ENCODE results near the gene DEF6.

Gene DEF6

DNA sequence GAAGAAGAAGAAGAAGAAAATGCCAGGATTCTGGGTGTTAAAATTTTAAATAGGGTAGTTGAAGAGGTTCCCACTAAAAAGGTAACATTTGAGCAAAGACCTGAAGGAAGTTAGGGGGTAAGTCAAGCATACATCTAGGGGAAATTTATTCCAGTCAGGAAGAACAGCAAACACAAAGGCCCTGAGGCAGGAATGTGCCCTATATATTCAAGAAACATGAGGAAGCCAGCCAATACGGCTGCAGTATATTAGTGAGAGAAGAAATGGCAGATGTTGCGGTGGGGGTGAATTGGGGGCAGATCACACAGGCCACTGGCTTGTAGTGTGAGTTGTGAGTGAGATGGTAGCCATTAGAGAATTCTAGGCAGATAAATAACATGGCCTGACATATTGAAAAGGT lies 32.1 kb upstream of the DEF6 start:
- Mint-ChIP-seq H3K27ac (no peak overlapping the region), H3K4me3 (no peak overlapping the region), H3K4me1 (peaks cover 29% of the 10 kb centered on the region), H3K27me3 (no peaks in the 10 kb centered on the region), H3K9me3 (no peaks in the 10 kb centered on the region), H3K36me3 (peaks cover 8% of the 10 kb centered on the region)
- CTCF ChIA-PET: no interaction called here
- no peak for DNase-seq

GRCh38 chr6:35267446-35267845 lies 30.2 kb upstream of the DEF6 start:
- Mint-ChIP-seq H3K4me3 (no peak overlapping the region), H3K27ac (no peak overlapping the region), H3K9me3 (no peaks in the 10 kb centered on the region), H3K36me3 (peaks cover 7% of the 10 kb centered on the region), H3K4me1 (peaks cover 16% of the 10 kb centered on the region), H3K27me3 (no peaks in the 10 kb centered on the region)
- no peak for DNase-seq
- CTCF ChIA-PET: interaction anchor here (1.0 kb wide), 1 partner anchor 9 kb away, joined by 3 read pairs; no protein-coding TSS in a partner anchor

- Mint-ChIP-seq H3K9me3 (no peaks in the 10 kb centered on the region), H3K27me3 (no peaks in the 10 kb centered on the region), H3K36me3 (peaks cover 7% of the 10 kb centered on the region), H3K4me3 (no peak overlapping the region), H3K4me1 (peaks cover 12% of the 10 kb centered on the region), H3K27ac (no peak overlapping the region)
- CTCF ChIA-PET: interaction anchor here (1.0 kb wide), 1 partner anchor 9 kb away, joined by 3 read pairs; no protein-coding TSS in a partner anchor
- DNase-seq: no peak
These were observed 29.7 kb upstream of the DEF6 start for GRCh38 chr6:35267897-35268296.

DNA sequence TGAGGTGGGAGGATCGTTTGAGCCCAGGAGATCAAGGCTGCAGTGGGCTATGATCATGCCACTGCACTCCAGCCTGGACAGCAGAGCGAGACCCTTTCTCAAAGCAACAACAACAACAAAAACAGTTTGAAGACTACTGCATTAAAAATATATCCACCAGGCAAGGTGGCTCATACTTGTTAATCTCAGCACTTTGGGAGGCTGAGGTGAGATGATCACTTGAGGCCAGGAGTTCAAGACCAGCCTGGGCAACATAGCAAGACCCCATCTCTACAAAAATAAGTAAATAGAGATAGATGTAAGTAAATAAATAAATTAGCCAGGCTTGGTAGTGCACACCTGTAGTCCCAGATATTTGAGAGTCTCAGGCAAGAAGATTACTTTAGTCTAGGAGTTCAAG lies 25.6 kb upstream of the DEF6 start:
- peaks cover 3% of the 10 kb centered on the region for H3K36me3 Mint-ChIP-seq
- DNase-seq: no peak
- no peak overlapping the region for H3K4me3 Mint-ChIP-seq
- H3K27ac Mint-ChIP-seq: no peak overlapping the region
- CTCF ChIA-PET: interaction anchor here (1.1 kb wide), 1 partner anchor 754 kb away, joined by 3 read pairs; no protein-coding TSS in a partner anchor
- H3K4me1 Mint-ChIP-seq: peaks cover 4% of the 10 kb centered on the region
- no peaks in the 10 kb centered on the region for H3K27me3 Mint-ChIP-seq
- no peaks in the 10 kb centered on the region for H3K9me3 Mint-ChIP-seq

- Mint-ChIP-seq H3K27ac (no peak overlapping the region), H3K9me3 (no peaks in the 10 kb centered on the region)
- CTCF ChIA-PET: interaction anchor here (1.3 kb wide), 1 partner anchor 21 kb away, joined by 3 read pairs; no protein-coding TSS in a partner anchor
These were observed 23.6 kb upstream of the DEF6 start for GRCh38 chr6:35273822-35274559.

GRCh38 chr6:35275744-35276260 lies 21.8 kb upstream of the DEF6 start:
- Mint-ChIP-seq H3K36me3 (no peaks in the 10 kb centered on the region), H3K4me3 (no peak overlapping the region), H3K27ac (no peak overlapping the region), H3K9me3 (no peaks in the 10 kb centered on the region), H3K4me1 (peaks cover 3% of the 10 kb centered on the region), H3K27me3 (no peaks in the 10 kb centered on the region)
- no peak for DNase-seq
- CTCF ChIA-PET: interaction anchor here (0.6 kb wide), 1 partner anchor 183 kb away, joined by 3 read pairs; no protein-coding TSS in a partner anchor

More at GRCh38 chr6:35273822-35274559, 23.6 kb upstream of the DEF6 start:
- Mint-ChIP-seq H3K27me3 (no peaks in the 10 kb centered on the region), H3K36me3 (peaks cover 3% of the 10 kb centered on the region), H3K4me1 (peaks cover 4% of the 10 kb centered on the region), H3K4me3 (no peak overlapping the region)
- DNase-seq: no peak

DNA sequence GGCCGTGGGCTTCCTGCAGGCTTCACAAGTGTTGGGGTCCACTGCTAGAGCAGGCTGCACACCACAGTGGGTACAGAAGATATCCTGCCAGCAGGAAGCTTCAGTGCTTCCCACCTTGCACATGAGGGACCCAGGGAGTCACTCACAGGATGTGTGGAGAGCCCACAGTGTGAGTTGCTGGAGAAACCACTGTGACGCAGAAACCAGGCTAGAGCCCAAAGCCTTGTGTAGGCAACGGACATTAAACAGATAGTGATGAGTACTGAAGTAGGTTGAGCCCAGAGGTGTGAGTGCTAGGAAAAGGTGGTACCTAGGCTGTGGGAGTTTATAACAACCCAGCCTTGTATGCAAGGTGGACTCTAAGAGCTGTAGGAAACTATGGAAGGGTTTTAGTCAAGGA lies 18.9 kb upstream of the DEF6 start:
- Mint-ChIP-seq H3K27me3 (no peaks in the 10 kb centered on the region), H3K36me3 (peaks cover 15% of the 10 kb centered on the region), H3K4me1 (peaks cover 3% of the 10 kb centered on the region), H3K27ac (no peak overlapping the region), H3K4me3 (no peak overlapping the region), H3K9me3 (no peaks in the 10 kb centered on the region)
- no peak for DNase-seq
- CTCF ChIA-PET: interaction anchor here (0.7 kb wide), 1 partner anchor 15 kb away, joined by 4 read pairs; no protein-coding TSS in a partner anchor

DNA sequence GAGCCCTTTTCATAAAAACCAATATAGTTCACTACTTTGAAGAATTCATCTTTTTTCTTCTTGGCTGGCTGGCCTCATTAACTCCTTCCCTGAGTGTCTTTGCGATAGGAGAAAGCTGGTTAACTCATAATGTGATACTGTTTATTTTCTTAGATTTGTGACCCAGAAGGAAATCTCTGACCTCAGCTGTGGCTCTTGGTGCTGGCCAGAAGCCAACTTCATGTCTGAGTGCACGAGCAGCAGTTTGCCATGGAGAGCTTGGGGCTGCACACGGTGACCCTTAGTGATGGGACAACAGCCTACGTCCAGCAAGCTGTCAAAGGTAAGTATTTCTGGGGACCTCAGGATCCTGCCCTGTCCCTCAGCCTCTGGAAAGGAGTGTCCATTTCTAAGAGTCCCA lies 16.7 kb upstream of the DEF6 start:
- Mint-ChIP-seq H3K9me3 (no peaks in the 10 kb centered on the region), H3K4me1 (no peaks in the 10 kb centered on the region), H3K36me3 (peaks cover 23% of the 10 kb centered on the region), H3K27ac (no peak overlapping the region), H3K27me3 (no peaks in the 10 kb centered on the region), H3K4me3 (no peak overlapping the region)
- no peak for DNase-seq
- CTCF ChIA-PET: interaction anchor here (1.5 kb wide), 1 partner anchor 9 kb away, joined by 3 read pairs; no protein-coding TSS in a partner anchor

DNA sequence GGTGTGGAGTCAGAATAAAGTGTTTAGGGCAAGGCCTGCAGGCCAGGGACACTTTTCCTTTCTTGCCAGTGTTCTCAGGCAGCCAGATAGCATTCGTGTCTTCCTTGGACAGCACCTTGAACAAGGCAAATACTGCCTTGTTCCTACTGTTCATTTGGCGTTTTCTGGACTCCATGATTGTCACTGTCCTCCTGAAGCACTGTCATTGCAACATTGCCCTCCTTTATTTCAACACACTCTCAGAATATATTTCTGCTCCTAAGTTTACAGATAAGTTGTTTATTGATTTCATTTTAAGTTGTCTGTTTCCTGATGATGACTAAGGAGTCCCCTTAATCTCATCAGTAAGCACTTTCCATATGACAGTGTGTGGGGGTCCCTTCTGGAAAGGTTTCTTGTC lies 15.1 kb upstream of the DEF6 start:
- Mint-ChIP-seq H3K4me1 (no peaks in the 10 kb centered on the region), H3K9me3 (no peaks in the 10 kb centered on the region), H3K36me3 (peaks cover 33% of the 10 kb centered on the region), H3K27ac (no peak overlapping the region), H3K4me3 (no peak overlapping the region), H3K27me3 (no peaks in the 10 kb centered on the region)
- CTCF ChIA-PET: interaction anchor here (2.2 kb wide), 1 partner anchor 11 kb away, joined by 7 read pairs; no protein-coding TSS in a partner anchor
- DNase-seq: no peak

DNA sequence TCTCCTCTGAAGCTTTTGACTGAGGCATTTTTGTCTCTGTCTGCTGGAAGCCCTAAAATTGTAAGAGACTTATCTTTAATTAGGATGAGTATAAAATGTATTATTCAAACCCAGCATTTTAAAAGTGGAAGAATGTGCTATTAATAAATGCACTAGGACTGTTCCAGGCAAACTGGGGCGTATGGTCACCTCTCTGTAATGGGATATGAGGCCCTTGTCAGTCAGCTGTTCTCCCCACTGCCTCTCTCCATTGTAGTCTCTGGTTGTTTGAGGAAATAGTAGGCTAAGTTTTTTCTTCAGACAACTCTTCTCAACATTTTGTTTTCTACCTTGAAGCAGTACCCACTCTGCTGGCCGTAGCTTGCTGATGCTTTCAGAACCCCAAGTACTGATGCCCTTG lies 14.3 kb upstream of the DEF6 start:
- peaks cover 38% of the 10 kb centered on the region for H3K36me3 Mint-ChIP-seq
- no peak overlapping the region for H3K4me3 Mint-ChIP-seq
- no peak for DNase-seq
- H3K9me3 Mint-ChIP-seq: no peaks in the 10 kb centered on the region
- H3K4me1 Mint-ChIP-seq: no peaks in the 10 kb centered on the region
- CTCF ChIA-PET: interaction anchor here (2.2 kb wide), 1 partner anchor 10 kb away, joined by 7 read pairs; no protein-coding TSS in a partner anchor
- H3K27me3 Mint-ChIP-seq: no peaks in the 10 kb centered on the region
- H3K27ac Mint-ChIP-seq: no peak overlapping the region

- Mint-ChIP-seq H3K36me3 (peaks cover 43% of the 10 kb centered on the region), H3K4me3 (no peak overlapping the region), H3K4me1 (no peaks in the 10 kb centered on the region), H3K27me3 (no peaks in the 10 kb centered on the region), H3K9me3 (no peaks in the 10 kb centered on the region), H3K27ac (no peak overlapping the region)
- CTCF ChIA-PET: interaction anchor here (3.0 kb wide), 1 partner anchor 9 kb away, joined by 16 read pairs; the partner anchor contains the start of gene DEF6
- DNase-seq: no peak
These were observed 9.8 kb upstream of the DEF6 start for GRCh38 chr6:35287671-35288396.

DNA sequence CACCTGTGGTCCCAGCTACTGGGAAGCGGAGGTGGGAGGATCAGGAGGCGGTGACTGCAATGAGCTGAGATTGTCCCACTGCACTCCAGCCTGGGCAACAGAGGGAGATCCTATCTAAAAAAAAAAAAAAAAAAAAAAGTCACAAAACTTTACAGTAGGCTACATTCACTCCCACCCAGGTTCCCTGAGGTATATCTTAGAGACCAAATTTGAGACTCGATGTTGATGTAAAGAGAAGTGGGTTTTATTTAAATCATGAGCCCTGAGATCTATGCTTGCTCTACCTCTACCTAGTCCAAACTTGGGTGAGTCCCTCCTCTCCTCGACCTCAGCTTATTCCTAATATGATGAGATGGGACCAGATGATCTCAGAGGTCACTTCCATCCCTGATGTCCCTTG lies 8.8 kb upstream of the DEF6 start:
- DNase-seq: no peak
- Mint-ChIP-seq H3K4me1 (no peaks in the 10 kb centered on the region), H3K27me3 (no peaks in the 10 kb centered on the region), H3K4me3 (no peak overlapping the region), H3K36me3 (peaks cover 38% of the 10 kb centered on the region), H3K27ac (no peak overlapping the region), H3K9me3 (no peaks in the 10 kb centered on the region)
- CTCF ChIA-PET: interaction anchor here (1.0 to 3.0 kb wide), 4 partner anchors 8 to 160 kb away, joined by 3 to 16 read pairs (median 4); partner anchors contain the start of gene DEF6

DNA sequence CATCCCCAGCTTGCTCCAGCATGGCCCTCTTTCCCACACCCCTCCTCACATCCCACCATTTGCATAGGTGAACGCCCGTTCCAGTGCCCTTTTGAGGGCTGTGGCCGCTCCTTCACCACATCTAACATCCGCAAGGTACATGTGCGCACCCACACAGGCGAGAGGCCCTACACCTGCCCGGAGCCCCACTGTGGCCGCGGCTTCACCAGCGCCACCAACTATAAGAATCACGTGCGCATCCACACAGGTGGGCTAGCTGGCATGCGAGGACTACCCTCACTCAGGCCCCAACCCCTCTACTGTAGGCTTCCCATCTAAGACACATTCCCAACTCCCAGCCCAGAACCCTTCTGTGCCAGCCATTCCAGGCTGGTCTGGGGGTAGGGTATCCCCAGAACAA lies 6.1 kb upstream of the DEF6 start:
- no peak for DNase-seq
- no peak overlapping the region for H3K4me3 Mint-ChIP-seq
- H3K27ac Mint-ChIP-seq: peak overlapping the region; percentile 67
- H3K9me3 Mint-ChIP-seq: no peaks in the 10 kb centered on the region
- CTCF ChIA-PET: interaction anchor here (1.5 kb wide), 1 partner anchor 36 kb away, joined by 6 read pairs; no protein-coding TSS in a partner anchor
- peaks cover 2% of the 10 kb centered on the region for H3K4me1 Mint-ChIP-seq
- H3K36me3 Mint-ChIP-seq: peaks cover 30% of the 10 kb centered on the region
- H3K27me3 Mint-ChIP-seq: no peaks in the 10 kb centered on the region

DNA sequence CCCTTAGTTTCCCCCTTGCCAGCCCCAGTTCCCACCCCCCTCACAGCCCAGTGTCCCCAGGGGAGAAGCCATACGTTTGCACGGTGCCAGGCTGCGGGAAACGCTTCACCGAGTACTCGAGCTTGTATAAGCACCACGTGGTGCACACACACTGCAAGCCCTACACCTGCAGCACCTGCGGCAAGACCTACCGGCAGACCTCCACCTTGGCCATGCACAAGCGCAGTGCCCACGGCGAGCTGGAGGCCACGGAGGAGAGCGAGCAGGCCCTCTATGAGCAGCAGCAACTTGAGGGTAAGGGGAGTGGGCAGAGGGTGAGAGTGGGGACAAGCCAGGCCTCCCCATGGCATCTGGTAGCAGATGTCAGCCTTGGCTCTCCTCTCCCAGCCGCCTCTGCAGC lies 5.1 kb upstream of the DEF6 start:
- Mint-ChIP-seq H3K9me3 (no peaks in the 10 kb centered on the region), H3K4me1 (peaks cover 12% of the 10 kb centered on the region), H3K36me3 (peaks cover 29% of the 10 kb centered on the region), H3K4me3 (no peak overlapping the region), H3K27me3 (no peaks in the 10 kb centered on the region), H3K27ac (no peak overlapping the region)
- DNase-seq: no peak
- CTCF ChIA-PET: interaction anchor here (1.0 to 8.6 kb wide), 11 partner anchors 9 to 444 kb away, joined by 3 to 113 read pairs (median 7); partner anchors contain the start of genes FANCE and RPL10A

Measured in activated naive CD4-positive, alpha-beta T cell treated with anti-CD3 and anti-CD28 coated beads, Interleukin-2, amount 10 ng/mL, durations not matched to agents 7 days and 5 days (primary cell).